GM12865 (cell line): Measurements from ENCODE around the gene ATP6V0B.

ENCODE experiments used
- DNase-seq: peaks from one replicate; pipeline ENCODE4 v3.0.0; 2010; ENCODE audit warnings: low read depth
- H3K4me3 ChIP-seq: 2 replicates; pipeline ENCODE4 v1.5.1; 2011; ENCODE audit warnings: mild to moderate bottlenecking, low read depth, low read length, control low read depth
- CTCF ChIP-seq: IDR thresholded peaks from 2 replicates; pipeline ENCODE4 v1.5.1; 2011; ENCODE audit warnings: low read length, control low read depth, low read depth, inconsistent platforms; ENCODE audit not compliant: insufficient read depth; ENCODE audit errors: missing control alignments

Gene ATP6V0B

GRCh38 chr1:43992232-43992995 is 17.7 kb downstream of the ATP6V0B start:
- no peak for DNase-seq
- no peak for TF ChIP-seq CTCF
- peak overlapping the region; percentile 62 for H3K4me3 ChIP-seq

GRCh38 chr1:43993206-43993914 is 18.6 kb downstream of the ATP6V0B start:
- no peak for DNase-seq
- no peak for TF ChIP-seq CTCF
- H3K4me3 ChIP-seq = no peak overlapping the region

GRCh38 chr1:43994071-43994470 is 19.3 kb downstream of the ATP6V0B start:
- no peak for TF ChIP-seq CTCF
- DNase-seq = no peak

GRCh38 chr1:43994794-43995790 is 20.3 kb downstream of the ATP6V0B start:
- TF ChIP-seq CTCF = peak; percentile 34
- peak; percentile 53 for DNase-seq
- no peak overlapping the region for H3K4me3 ChIP-seq

More at GRCh38 chr1:43994071-43994470, 19.3 kb downstream of the ATP6V0B start:
- no peak overlapping the region for H3K4me3 ChIP-seq

- no peak for DNase-seq
- TF ChIP-seq CTCF = no peak
- H3K4me3 ChIP-seq = no peak overlapping the region
Observed at GRCh38 chr1:43995984-43996732, 21.4 kb downstream of the ATP6V0B start.

GRCh38 chr1:43996733-43997115 is 22.0 kb downstream of the ATP6V0B start:
- H3K4me3 ChIP-seq = no peak overlapping the region
- TF ChIP-seq CTCF = no peak

More at GRCh38 chr1:43996733-43997115, 22.0 kb downstream of the ATP6V0B start:
- no peak for DNase-seq
